ENCODE data around the gene SERPINB10.

The SERPINB10 gene

DNA sequence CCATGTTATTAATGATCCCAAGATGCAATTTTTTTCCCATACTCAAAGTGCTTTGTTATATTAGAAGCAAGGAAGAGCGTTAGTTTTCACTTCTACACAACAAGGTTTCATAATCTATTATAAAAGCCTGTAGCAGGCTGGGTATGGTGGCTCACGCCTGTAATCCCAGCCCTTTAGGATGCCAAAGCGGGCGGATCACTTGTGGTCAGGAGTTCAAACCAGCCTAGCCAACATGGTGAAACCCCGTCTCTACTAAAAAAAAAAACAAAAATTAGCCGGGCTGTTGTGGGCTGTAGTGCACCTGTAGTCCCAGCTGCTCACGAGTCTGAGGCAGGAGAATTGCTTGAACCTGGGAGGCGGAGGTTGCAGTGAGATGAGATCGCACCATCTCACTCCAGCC is 39.2 kb upstream of the SERPINB10 start (continued):
- TF ChIP-seq ZNF26 (tag by site-specific recombination; IDR thresholded peaks at IDR 0.05) (no peak), ZNF768 (tag by site-specific recombination; IDR thresholded peaks at IDR 0.05) (no peak)

- Histone ChIP-seq H3K4me3 (ENCODE audit: low read depth, low read length) (no peak overlapping the region), H3K9me3 (ENCODE audit: control insufficient read depth, insufficient read depth, low read depth, low read length) (no peaks in the 10 kb centered on the region), H3K27ac (ENCODE audit: extremely low read depth, low read depth, low read length) (no peak overlapping the region), H3K36me3 (ENCODE audit: control insufficient read depth in 2 of 2, insufficient read depth in 1 of 2, low read length in 2 of 2) (no peaks in the 10 kb centered on the region), H3K4me1 (ENCODE audit: control insufficient read depth, insufficient read depth, low read length) (no peaks in the 10 kb centered on the region)
- CTCF ChIA-PET = interaction anchor here (0.6 kb wide), 1 partner anchor 9 kb away, joined by 4 read pairs; no protein-coding TSS in a partner anchor
- no peak for TF ChIP-seq ZNF362 (tag by site-specific recombination; IDR thresholded peaks at IDR 0.05)
- no peak for TF ChIP-seq ZNF626 (tag by site-specific recombination; IDR thresholded peaks at IDR 0.05)
- no peak for TF ChIP-seq ZNF404 (tag by site-specific recombination; IDR thresholded peaks at IDR 0.05)
- TF ChIP-seq ZBTB6 (tag by site-specific recombination; IDR thresholded peaks at IDR 0.05) = no peak
- TF ChIP-seq SETDB1 (IDR thresholded peaks at IDR 0.05; ENCODE audit: insufficient read length, low read length) = no peak
- TF ChIP-seq ZBTB48 (tag by site-specific recombination; IDR thresholded peaks at IDR 0.05) = no peak
- no peak for TF ChIP-seq ZSCAN16 (tag by site-specific recombination; IDR thresholded peaks at IDR 0.05)
- TF ChIP-seq MYNN (tag by site-specific recombination; IDR thresholded peaks at IDR 0.05; ENCODE audit: borderline replicate concordance) = no peak
- TF ChIP-seq ZNF530 (tag by site-specific recombination; IDR thresholded peaks at IDR 0.05; ENCODE audit: low read depth) = no peak
- TF ChIP-seq ZNF544 (tag by site-specific recombination; IDR thresholded peaks at IDR 0.05) = no peak
- no peak for TF ChIP-seq BCL11B (tag by site-specific recombination; IDR thresholded peaks at IDR 0.05; ENCODE audit: low read depth)
- no peak for TF ChIP-seq TRIM28 (IDR thresholded peaks at IDR 0.05; ENCODE audit: borderline replicate concordance, low read length)
- no peak for TF ChIP-seq GLI2 (tag by site-specific recombination; IDR thresholded peaks at IDR 0.05; ENCODE audit: borderline replicate concordance, low read depth)
- TF ChIP-seq ZNF366 (tag by site-specific recombination; conservative IDR thresholded peaks at IDR 0.05) = no peak
- TF ChIP-seq SP3 (tag by site-specific recombination; IDR thresholded peaks at IDR 0.05) = no peak
- TF ChIP-seq ZNF248 (tag by site-specific recombination; IDR thresholded peaks at IDR 0.05) = no peak
- no peak for TF ChIP-seq KLF10 (tag by site-specific recombination; IDR thresholded peaks at IDR 0.05)
- TF ChIP-seq ZNF311 (tag by site-specific recombination; IDR thresholded peaks at IDR 0.05; ENCODE audit: borderline replicate concordance) = no peak
- POLR2A ChIA-PET = no interaction called here
These were observed 38.4 kb upstream of the SERPINB10 start for GRCh38 chr18:63869374-63869773.

- H3K27ac ChIP-seq (ENCODE audit: extremely low read depth, low read depth, low read length) = no peak overlapping the region
- TF ChIP-seq ZNF670 (tag by site-specific recombination; IDR thresholded peaks at IDR 0.05; ENCODE audit: low read depth) = no peak
- TF ChIP-seq ZNF623 (tag by site-specific recombination; IDR thresholded peaks at IDR 0.05) = no peak
- TF ChIP-seq ZFP37 (tag by site-specific recombination; IDR thresholded peaks at IDR 0.05) = no peak
- TF ChIP-seq MYNN (tag by site-specific recombination; IDR thresholded peaks at IDR 0.05; ENCODE audit: borderline replicate concordance) = no peak
- no peak for TF ChIP-seq KLF10 (tag by site-specific recombination; IDR thresholded peaks at IDR 0.05)
- TF ChIP-seq SETDB1 (IDR thresholded peaks at IDR 0.05; ENCODE audit: insufficient read length, low read length) = no peak
- TF ChIP-seq ZNF830 (tag by site-specific recombination; IDR thresholded peaks at IDR 0.05; ENCODE audit: low read depth) = no peak
- TF ChIP-seq ZBTB48 (tag by site-specific recombination; IDR thresholded peaks at IDR 0.05) = no peak
- no peak overlapping the region for H3K4me3 ChIP-seq (ENCODE audit: low read depth, low read length)
- no peaks in the 10 kb centered on the region for H3K9me3 ChIP-seq (ENCODE audit: control insufficient read depth, insufficient read depth, low read depth, low read length)
- POLR2A ChIA-PET = no interaction called here
- H3K4me1 ChIP-seq (ENCODE audit: control insufficient read depth, insufficient read depth, low read length) = no peaks in the 10 kb centered on the region
- CTCF ChIA-PET = no interaction called here
- H3K36me3 ChIP-seq (ENCODE audit: control insufficient read depth in 2 of 2, insufficient read depth in 1 of 2, low read length in 2 of 2) = no peaks in the 10 kb centered on the region
These were observed 37.9 kb upstream of the SERPINB10 start for GRCh38 chr18:63869851-63870250.

All from HEK293 (cell line).